Astrocyte (in vitro differentiated cells and primary cell): ENCODE measurements around the gene RPS6KA3. TPM values are rescaled to one million over a fixed set of nuclear protein-coding genes. Genes with fewer than 3 reads are reported as not detected.

Source experiments
- DNase-seq: peaks from one replicate; pipeline ENCODE4 v3.0.0-alpha.2; 2010; ENCODE audit warnings: low read depth
- FAIRE-seq: peaks from 2 replicates; lab custom pipeline; 2011; peaks lifted over from hg19 to GRCh38; lab: Jason Lieb, UNC
- H2AFZ ChIP-seq: 2 replicates; pipeline ENCODE4 v1.6.0; 2012; ENCODE audit warnings: low read depth, low read length, inconsistent platforms
- H3K27ac ChIP-seq: 2 replicates; pipeline ENCODE4 v1.5.1; 2011; ENCODE audit warnings: low read depth, low read length, inconsistent platforms
- H3K27me3 ChIP-seq: 2 replicates; pipeline ENCODE4 v1.6.0; 2011; ENCODE audit warnings: low read length, inconsistent platforms; ENCODE audit not compliant: insufficient read depth
- H3K36me3 ChIP-seq: 2 replicates; pipeline ENCODE4 v1.5.1; 2011; ENCODE audit warnings: low read length, inconsistent platforms; ENCODE audit not compliant: insufficient read depth
- H3K4me1 ChIP-seq: 2 replicates; pipeline ENCODE4 v1.5.1; 2011; ENCODE audit warnings: low read length, inconsistent platforms; ENCODE audit not compliant: insufficient read depth
- H3K4me2 ChIP-seq: 2 replicates; pipeline ENCODE4 v1.6.0; 2012; ENCODE audit warnings: low read length, inconsistent platforms
- H3K4me3 ChIP-seq: 2 replicates; pipeline ENCODE4 v1.5.1; 2011; ENCODE audit warnings: low read depth, mild to moderate bottlenecking, low read length, inconsistent platforms; ENCODE audit not compliant: insufficient read depth
- H3K79me2 ChIP-seq: 2 replicates; pipeline ENCODE4 v1.6.0; 2012; ENCODE audit warnings: mild to moderate bottlenecking, low read length, inconsistent platforms; ENCODE audit not compliant: insufficient read depth
- H3K9ac ChIP-seq: 2 replicates; pipeline ENCODE4 v1.6.0; 2012; ENCODE audit warnings: mild to moderate bottlenecking, low read length, inconsistent platforms
- H3K9me3 ChIP-seq: 2 replicates; pipeline ENCODE4 v1.5.1; 2012; ENCODE audit warnings: low read depth, mild to moderate bottlenecking, low read length, inconsistent platforms; ENCODE audit not compliant: insufficient read depth
- H4K20me1 ChIP-seq: 2 replicates; pipeline ENCODE4 v1.6.0; 2012; ENCODE audit warnings: low read length, inconsistent platforms; ENCODE audit not compliant: insufficient read depth
- H3K27ac Mint-ChIP-seq: one replicate; pipeline ENCODE4 v1.8.0; 2021; ENCODE audit warnings: mild to moderate bottlenecking, mixed read lengths; ENCODE audit not compliant: unreplicated experiment
- H3K27me3 Mint-ChIP-seq: one replicate; pipeline ENCODE4 v1.8.0; 2021; ENCODE audit warnings: low read depth, mixed read lengths; ENCODE audit not compliant: unreplicated experiment
- H3K36me3 Mint-ChIP-seq: one replicate; pipeline ENCODE4 v1.8.0; 2021; ENCODE audit warnings: low read depth, mixed read lengths; ENCODE audit not compliant: unreplicated experiment
- H3K4me1 Mint-ChIP-seq: one replicate; pipeline ENCODE4 v1.8.0; 2021; ENCODE audit warnings: low read depth, mixed read lengths; ENCODE audit not compliant: unreplicated experiment
- H3K4me3 Mint-ChIP-seq: one replicate; pipeline ENCODE4 v1.8.0; 2021; ENCODE audit warnings: mild to moderate bottlenecking, moderate library complexity, mixed read lengths; ENCODE audit not compliant: unreplicated experiment
- H3K9me3 Mint-ChIP-seq: one replicate; pipeline ENCODE4 v1.8.0; 2021; ENCODE audit warnings: mild to moderate bottlenecking, mixed read lengths; ENCODE audit not compliant: unreplicated experiment
- EZH2 ChIP-seq: IDR thresholded peaks from 2 replicates; pipeline ENCODE4 v1.6.1; 2012; ENCODE audit warnings: mild to moderate bottlenecking, low read length, inconsistent platforms; ENCODE audit not compliant: insufficient read depth
- total RNA-seq: library from RNA; stranded (reverse); gene quantifications from 2 replicates; pipeline ENCODE4 v1.2.1, GENCODE V29; 2021
- TF ChIP-seq, protein P1 (sequence below): IDR thresholded peaks from 2 replicates; pipeline ENCODE4 v1.5.1; 2011; ENCODE audit warnings: low read depth, mild to moderate bottlenecking, inconsistent platforms, low read length, moderate library complexity; ENCODE audit not compliant: insufficient read depth

The RPS6KA3 gene
- total RNA-seq, 1 donor from 2014 or later: 34.3 TPM

DNA sequence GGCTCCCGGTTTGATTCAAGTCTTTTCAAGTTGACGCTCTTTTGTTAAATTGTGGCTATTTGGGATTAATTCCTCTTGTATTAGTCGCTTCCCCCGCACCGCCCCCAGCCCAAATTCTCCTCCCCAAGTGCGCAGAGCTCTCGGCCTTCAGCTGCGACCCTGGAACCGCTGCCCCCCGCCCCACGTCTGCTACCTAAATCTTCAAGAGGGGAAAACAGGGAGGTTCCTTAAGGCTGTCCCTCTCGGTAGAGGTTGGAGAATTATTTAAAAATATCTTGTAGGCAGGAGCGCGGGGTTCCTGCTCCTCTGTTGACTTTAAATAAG lies 860 bp upstream of the RPS6KA3 start:
- Histone ChIP-seq H3K27me3 (no peaks in the 10 kb centered on the region), H3K27ac (no peak overlapping the region), H3K4me2 (peak overlapping the region; percentile 86), H4K20me1 (peaks cover 6% of the 10 kb centered on the region), H3K4me3 (peak overlapping the region; percentile 66), H3K9me3 (no peaks in the 10 kb centered on the region), H3K9ac (peak overlapping the region; percentile 79), H2AFZ (peak overlapping the region; percentile 82), H3K79me2 (peaks cover 32% of the 10 kb centered on the region), H3K36me3 (no peaks in the 10 kb centered on the region), H3K4me1 (peaks cover 15% of the 10 kb centered on the region)
- Mint-ChIP-seq H3K27me3 (no peaks in the 10 kb centered on the region), H3K4me1 (peaks cover 7% of the 10 kb centered on the region), H3K9me3 (no peaks in the 10 kb centered on the region), H3K36me3 (no peaks in the 10 kb centered on the region), H3K27ac (peak overlapping the region; percentile 47), H3K4me3 (peak overlapping the region; percentile 86)
- no peak for TF ChIP-seq EZH2
- TF ChIP-seq, protein P1, sequence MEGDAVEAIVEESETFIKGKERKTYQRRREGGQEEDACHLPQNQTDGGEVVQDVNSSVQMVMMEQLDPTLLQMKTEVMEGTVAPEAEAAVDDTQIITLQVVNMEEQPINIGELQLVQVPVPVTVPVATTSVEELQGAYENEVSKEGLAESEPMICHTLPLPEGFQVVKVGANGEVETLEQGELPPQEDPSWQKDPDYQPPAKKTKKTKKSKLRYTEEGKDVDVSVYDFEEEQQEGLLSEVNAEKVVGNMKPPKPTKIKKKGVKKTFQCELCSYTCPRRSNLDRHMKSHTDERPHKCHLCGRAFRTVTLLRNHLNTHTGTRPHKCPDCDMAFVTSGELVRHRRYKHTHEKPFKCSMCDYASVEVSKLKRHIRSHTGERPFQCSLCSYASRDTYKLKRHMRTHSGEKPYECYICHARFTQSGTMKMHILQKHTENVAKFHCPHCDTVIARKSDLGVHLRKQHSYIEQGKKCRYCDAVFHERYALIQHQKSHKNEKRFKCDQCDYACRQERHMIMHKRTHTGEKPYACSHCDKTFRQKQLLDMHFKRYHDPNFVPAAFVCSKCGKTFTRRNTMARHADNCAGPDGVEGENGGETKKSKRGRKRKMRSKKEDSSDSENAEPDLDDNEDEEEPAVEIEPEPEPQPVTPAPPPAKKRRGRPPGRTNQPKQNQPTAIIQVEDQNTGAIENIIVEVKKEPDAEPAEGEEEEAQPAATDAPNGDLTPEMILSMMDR: no peak
- DNase-seq (no peak), FAIRE-seq (no peak)

DNA sequence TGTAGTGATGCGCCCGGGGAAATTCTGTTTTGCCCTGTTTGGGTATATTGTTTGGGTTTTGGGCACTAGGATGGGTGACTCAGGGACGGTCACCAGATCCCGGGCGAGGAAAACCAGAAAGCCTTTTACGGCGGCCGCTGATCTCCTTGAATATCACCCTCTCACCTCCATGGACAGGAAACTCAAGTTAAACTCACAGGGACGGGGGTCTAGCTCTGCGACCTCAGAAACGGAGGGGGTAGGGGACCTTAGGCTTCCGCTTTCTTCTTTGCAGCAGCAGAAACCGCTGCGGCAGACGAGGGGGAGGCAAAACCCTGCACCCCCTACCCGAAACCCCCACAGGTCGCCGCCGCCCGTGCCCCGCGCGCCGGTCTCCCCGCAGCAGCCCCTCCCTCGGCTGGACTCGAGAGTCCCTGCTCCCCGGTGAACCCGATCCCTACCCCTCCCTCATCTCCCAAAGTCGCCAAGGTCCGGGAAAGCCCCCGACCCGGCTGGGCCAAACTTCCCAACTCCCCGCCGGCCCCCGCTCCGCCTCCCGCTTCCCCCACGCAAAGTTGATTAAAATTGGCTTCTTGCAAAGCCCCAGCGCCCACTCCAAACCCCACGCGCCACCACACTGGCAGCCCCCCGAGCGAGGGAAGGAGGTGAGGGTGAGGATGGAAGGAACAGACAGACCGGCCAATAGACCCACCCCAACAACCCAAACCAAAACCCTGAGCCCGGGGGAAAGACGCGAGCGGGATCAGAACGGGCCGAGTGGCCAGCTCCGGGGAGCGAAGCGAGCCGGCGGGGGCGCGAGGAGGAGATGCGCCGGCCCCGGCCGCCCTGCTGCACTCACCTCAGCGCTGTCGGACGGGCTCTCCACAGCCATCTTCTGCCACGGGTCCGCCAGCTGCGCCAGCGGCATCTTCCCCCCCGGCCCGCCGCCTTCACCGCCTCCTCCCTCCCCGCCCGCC lies 705 bp downstream of the RPS6KA3 start:
- H3K27me3 ChIP-seq: no peaks in the 10 kb centered on the region
- H3K27ac ChIP-seq: peak overlapping the region; percentile 94
- FAIRE-seq (no peak), DNase-seq (no peak)
- H3K36me3 Mint-ChIP-seq: no peaks in the 10 kb centered on the region
- peak overlapping the region; percentile 96 for H3K9ac ChIP-seq
- H3K4me3 Mint-ChIP-seq: peak overlapping the region; percentile 99
- peaks cover 8% of the 10 kb centered on the region for H4K20me1 ChIP-seq
- no peaks in the 10 kb centered on the region for H3K36me3 ChIP-seq
- no peaks in the 10 kb centered on the region for H3K9me3 Mint-ChIP-seq
- no peaks in the 10 kb centered on the region for H3K27me3 Mint-ChIP-seq
- peak overlapping the region; percentile 93 for H3K4me2 ChIP-seq
- peak overlapping the region; percentile 95 for H3K27ac Mint-ChIP-seq
- H3K4me1 ChIP-seq: peaks cover 15% of the 10 kb centered on the region
- no peaks in the 10 kb centered on the region for H3K9me3 ChIP-seq
- peaks cover 3% of the 10 kb centered on the region for H3K4me1 Mint-ChIP-seq
- peak overlapping the region; percentile 81 for H3K4me3 ChIP-seq
- H3K79me2 ChIP-seq: peaks cover 47% of the 10 kb centered on the region
- H2AFZ ChIP-seq: no peak overlapping the region
- no peak for TF ChIP-seq EZH2
- TF ChIP-seq, protein P1: no peak

DNA sequence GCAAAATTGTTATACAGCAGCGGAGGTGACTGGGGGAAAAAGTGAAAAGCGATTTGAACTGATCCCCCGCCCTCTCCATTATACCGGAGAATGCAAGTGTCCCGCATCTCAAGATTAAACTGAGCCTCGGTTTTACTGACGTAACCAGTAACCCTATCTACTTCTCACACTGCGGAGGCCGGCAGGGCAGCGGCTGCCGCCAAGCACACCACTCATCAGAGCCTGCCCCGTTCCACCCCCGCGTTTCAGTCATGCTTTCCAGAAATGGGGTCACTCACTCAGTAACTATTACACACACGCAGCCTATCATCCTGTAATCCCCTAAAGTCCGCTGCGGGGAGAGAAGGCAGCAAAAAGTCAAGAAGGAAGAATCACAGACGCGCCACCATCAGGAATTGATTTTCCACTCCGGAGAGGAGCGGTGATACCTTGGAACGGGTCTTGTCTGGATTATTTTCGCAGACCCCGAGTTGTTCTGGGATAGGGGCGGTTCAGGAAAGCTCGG lies 1.4 kb downstream of the RPS6KA3 start:
- Histone ChIP-seq H3K4me2 (peak overlapping the region; percentile 93), H3K79me2 (peaks cover 55% of the 10 kb centered on the region), H3K9ac (peak overlapping the region; percentile 96), H3K4me3 (peak overlapping the region; percentile 81), H3K36me3 (no peaks in the 10 kb centered on the region), H2AFZ (no peak overlapping the region), H3K4me1 (peaks cover 15% of the 10 kb centered on the region), H3K27ac (peak overlapping the region; percentile 94), H3K9me3 (no peaks in the 10 kb centered on the region), H4K20me1 (peaks cover 11% of the 10 kb centered on the region), H3K27me3 (no peaks in the 10 kb centered on the region)
- H3K4me1 Mint-ChIP-seq: peaks cover 5% of the 10 kb centered on the region
- TF ChIP-seq, protein P1: no peak
- TF ChIP-seq EZH2: no peak
- H3K27ac Mint-ChIP-seq: peak overlapping the region; percentile 95
- no peaks in the 10 kb centered on the region for H3K9me3 Mint-ChIP-seq
- FAIRE-seq (peak; percentile 95), DNase-seq (peak; percentile 87)
- no peaks in the 10 kb centered on the region for H3K27me3 Mint-ChIP-seq
- peak overlapping the region; percentile 99 for H3K4me3 Mint-ChIP-seq
- H3K36me3 Mint-ChIP-seq: no peaks in the 10 kb centered on the region
